RWPE2 (cell line): ENCODE data around the gene ATP6V0C.
A peak's percentile ranks its signal among the peaks of the same experiment; 100 is the strongest.
"Not testable (repeated sequence)": the region's sequence is repeated elsewhere in the genome, so short reads cannot be mapped to it uniquely, and the experiment has no call there.

ENCODE experiments used
- ATAC-seq: fragments of 200-7000 bp; cut with Tn5 transposase; 3 replicates; pipeline ENCODE4 v1.9.1; 2021; ENCODE audit warnings: low read depth
- DNase-seq: peaks from one replicate; pipeline ENCODE4 v3.0.0-alpha.2; 2020; ENCODE audit warnings: low spot score
- H3K27ac ChIP-seq: fragments of 450-650 bp; 2 replicates; pipeline ENCODE4 v1.5.1; 2017; ENCODE audit warnings: mild to moderate bottlenecking; ENCODE audit not compliant: poor library complexity, severe bottlenecking
- H3K27me3 ChIP-seq: fragments of 250-450 bp; sonication (Bioruptor Pico); 2 replicates; pipeline ENCODE4 v1.5.1; 2021; ENCODE audit warnings: mild to moderate bottlenecking, moderate library complexity; ENCODE audit not compliant: insufficient read depth, poor library complexity, severe bottlenecking
- H3K36me3 ChIP-seq: fragments of 250-450 bp; sonication (Bioruptor Pico); 2 replicates; pipeline ENCODE4 v1.5.1; 2020; ENCODE audit warnings: low read depth, mild to moderate bottlenecking, moderate library complexity
- H3K4me1 ChIP-seq: fragments of 250-450 bp; sonication (Bioruptor Pico); 2 replicates; pipeline ENCODE4 v1.5.1; 2021; ENCODE audit warnings: mild to moderate bottlenecking, moderate library complexity; ENCODE audit not compliant: insufficient read depth, poor library complexity, severe bottlenecking
- H3K4me3 ChIP-seq: fragments of 250-450 bp; sonication (Bioruptor Pico); 2 replicates; pipeline ENCODE4 v1.5.1; 2021; ENCODE audit warnings: mild to moderate bottlenecking, moderate library complexity; ENCODE audit not compliant: severe bottlenecking
- H3K9me3 ChIP-seq: fragments of 250-450 bp; sonication (Bioruptor Pico); 2 replicates; pipeline ENCODE4 v1.5.1; 2021; ENCODE audit warnings: mild to moderate bottlenecking, moderate library complexity; ENCODE audit not compliant: severe bottlenecking
- CTCF ChIP-seq: fragments of 450-650 bp; IDR thresholded peaks from one replicate; pipeline ENCODE4 v1.5.1; 2017; ENCODE audit warnings: mild to moderate bottlenecking, moderate library complexity; ENCODE audit not compliant: poor library complexity, severe bottlenecking

ATP6V0C gene

GRCh38 chr16:2535625-2536013 is 21.9 kb downstream of the ATP6V0C start:
- H3K4me3 ChIP-seq, result no peak overlapping the region

GRCh38 chr16:2537451-2538379 is 24.0 kb downstream of the ATP6V0C start, which contains the start of gene PDPK1:
Gene PDPK1 (plus strand): TSS chr16:2538021. CDS start chr16:2538113, 92 bp downstream.
- no peak for TF ChIP-seq CTCF
- Histone ChIP-seq H3K36me3 (no peaks in the 10 kb centered on the region; the same call in 1 of the 2 replicates), H3K27me3 (no peaks in the 10 kb centered on the region), H3K4me1 (peaks cover 6% of the 10 kb centered on the region), H3K27ac (peak within 1 kb of the TSS; percentile 40), H3K9me3 (no peaks in the 10 kb centered on the region), H3K4me3 (peak within 1 kb of the TSS; percentile 100)
- DNase-seq (peak; percentile 91), ATAC-seq (peak; percentile 86)

More at GRCh38 chr16:2535625-2536013, 21.9 kb downstream of the ATP6V0C start:
- Histone ChIP-seq H3K27me3 (no peaks in the 10 kb centered on the region), H3K36me3 (no peaks in the 10 kb centered on the region; the same call in 1 of the 2 replicates), H3K27ac (peak overlapping the region; percentile 22), H3K9me3 (no peaks in the 10 kb centered on the region), H3K4me1 (peaks cover 6% of the 10 kb centered on the region)
- no peak for TF ChIP-seq CTCF
- DNase-seq (no peak), ATAC-seq (no peak)

- not testable (repeated sequence) for ATAC-seq, H3K4me1 ChIP-seq, H3K9me3 ChIP-seq, DNase-seq, H3K27me3 ChIP-seq, H3K27ac ChIP-seq, H3K4me3 ChIP-seq, H3K36me3 ChIP-seq
Measured at GRCh38 chr16:2539192-2539844, 25.6 kb downstream of the ATP6V0C start.

GRCh38 chr16:2539845-2540458 is 26.2 kb downstream of the ATP6V0C start:
- not testable (repeated sequence) for ATAC-seq, H3K27ac ChIP-seq, H3K4me1 ChIP-seq, H3K9me3 ChIP-seq, H3K36me3 ChIP-seq, H3K4me3 ChIP-seq, H3K27me3 ChIP-seq, DNase-seq
- TF ChIP-seq CTCF, result peak; percentile 12

- ATAC-seq, H3K4me3 ChIP-seq, H3K27ac ChIP-seq, H3K36me3 ChIP-seq, H3K4me1 ChIP-seq, H3K27me3 ChIP-seq, DNase-seq, H3K9me3 ChIP-seq: not testable (repeated sequence)
Measured at GRCh38 chr16:2540912-2541311, 27.2 kb downstream of the ATP6V0C start.

- H3K36me3 ChIP-seq, H3K27me3 ChIP-seq, H3K4me3 ChIP-seq, ATAC-seq, H3K27ac ChIP-seq, H3K9me3 ChIP-seq, H3K4me1 ChIP-seq, DNase-seq: not testable (repeated sequence)
Measured at GRCh38 chr16:2541409-2541808, 27.7 kb downstream of the ATP6V0C start.

- H3K4me3 ChIP-seq, ATAC-seq, H3K27ac ChIP-seq, H3K4me1 ChIP-seq, DNase-seq, H3K9me3 ChIP-seq, H3K36me3 ChIP-seq, H3K27me3 ChIP-seq: not testable (repeated sequence)
Measured at GRCh38 chr16:2543771-2544170, 30.0 kb downstream of the ATP6V0C start.

- ATAC-seq, H3K4me1 ChIP-seq, H3K9me3 ChIP-seq, H3K27me3 ChIP-seq, H3K36me3 ChIP-seq, H3K4me3 ChIP-seq, DNase-seq, H3K27ac ChIP-seq: not testable (repeated sequence)
Measured at GRCh38 chr16:2550283-2550878, 36.6 kb downstream of the ATP6V0C start.
